Type B pancreatic cell (in vitro differentiated cells): Measurements from ENCODE around the gene TTC28. TPM values are rescaled to one million over a fixed set of nuclear protein-coding genes. Genes with fewer than 3 reads are reported as not detected.

Experiments
- DNase-seq: peaks from one replicate; pipeline ENCODE4 v3.0.0; 2021; ENCODE audit warnings: mixed read lengths; ENCODE audit not compliant: unreplicated experiment; ENCODE audit errors: extremely low spot score
- H3K27ac Mint-ChIP-seq: 2 replicates; pipeline ENCODE4 v1.8.0; 2021; ENCODE audit warnings: mild to moderate bottlenecking, mixed read lengths
- H3K27me3 Mint-ChIP-seq: 2 replicates; pipeline ENCODE4 v1.8.0; 2021; ENCODE audit warnings: mixed read lengths
- H3K36me3 Mint-ChIP-seq: 2 replicates; pipeline ENCODE4 v1.8.0; 2021; ENCODE audit warnings: mixed read lengths
- H3K4me1 Mint-ChIP-seq: one replicate; pipeline ENCODE4 v1.8.0; 2021; ENCODE audit warnings: mixed read lengths; ENCODE audit not compliant: unreplicated experiment
- H3K4me3 Mint-ChIP-seq: 2 replicates; pipeline ENCODE4 v1.8.0; 2021; ENCODE audit warnings: mild to moderate bottlenecking, mixed read lengths
- H3K9me3 Mint-ChIP-seq: 2 replicates; pipeline ENCODE4 v1.8.0; 2021; ENCODE audit warnings: mixed read lengths
- CTCF ChIP-seq: fragments of 200-600 bp; sonication (generic); conservative IDR thresholded peaks from 2 replicates; pipeline ENCODE4 v1.5.0; 2021; ENCODE audit warnings: antibody characterized with exemption, mild to moderate bottlenecking
- total RNA-seq: library from RNA; stranded (reverse); gene quantifications from 2 replicates; pipeline ENCODE4 v1.2.1, GENCODE V29; 2021; ENCODE audit warnings: low replicate concordance

Gene TTC28
- total RNA-seq, 1 donor from 2014 or later, result 59.2 TPM

GRCh38 chr22:27952091-27952490 lies 727.5 kb downstream of the TTC28 start:
- no peak overlapping the region for H3K4me3 Mint-ChIP-seq
- no peaks in the 10 kb centered on the region for H3K9me3 Mint-ChIP-seq
- no peak overlapping the region for H3K27ac Mint-ChIP-seq

GRCh38 chr22:27949421-27949820 lies 730.2 kb downstream of the TTC28 start:
- DNase-seq, result no peak
- Mint-ChIP-seq H3K27me3 (no peaks in the 10 kb centered on the region), H3K9me3 (no peaks in the 10 kb centered on the region), H3K4me1 (no peaks in the 10 kb centered on the region), H3K4me3 (no peak overlapping the region), H3K27ac (no peak overlapping the region), H3K36me3 (peaks cover 4% of the 10 kb centered on the region)
- no peak for TF ChIP-seq CTCF

More at GRCh38 chr22:27952091-27952490, 727.5 kb downstream of the TTC28 start:
- no peaks in the 10 kb centered on the region for H3K27me3 Mint-ChIP-seq
- no peak for TF ChIP-seq CTCF
- DNase-seq, result no peak
- H3K4me1 Mint-ChIP-seq, result no peaks in the 10 kb centered on the region
- H3K36me3 Mint-ChIP-seq, result peaks cover 4% of the 10 kb centered on the region

- Mint-ChIP-seq H3K27me3 (no peaks in the 10 kb centered on the region), H3K4me3 (no peak overlapping the region), H3K36me3 (peaks cover 4% of the 10 kb centered on the region), H3K27ac (no peak overlapping the region), H3K9me3 (no peaks in the 10 kb centered on the region), H3K4me1 (no peaks in the 10 kb centered on the region)
- DNase-seq, result no peak
- TF ChIP-seq CTCF, result no peak
Observed at GRCh38 chr22:27948569-27948968, 731.1 kb downstream of the TTC28 start.

GRCh38 chr22:27947448-27947847 lies 732.2 kb downstream of the TTC28 start:
- H3K9me3 Mint-ChIP-seq, result no peaks in the 10 kb centered on the region
- no peak for TF ChIP-seq CTCF
- no peaks in the 10 kb centered on the region for H3K27me3 Mint-ChIP-seq
- no peak for DNase-seq
- H3K4me1 Mint-ChIP-seq, result no peaks in the 10 kb centered on the region
- peaks cover 4% of the 10 kb centered on the region for H3K36me3 Mint-ChIP-seq
- no peak overlapping the region for H3K4me3 Mint-ChIP-seq
- H3K27ac Mint-ChIP-seq, result no peak overlapping the region

GRCh38 chr22:27941143-27941542 lies 738.5 kb downstream of the TTC28 start:
- Mint-ChIP-seq H3K27ac (no peak overlapping the region), H3K4me1 (no peaks in the 10 kb centered on the region), H3K36me3 (peaks cover 8% of the 10 kb centered on the region), H3K4me3 (no peak overlapping the region), H3K27me3 (no peaks in the 10 kb centered on the region), H3K9me3 (no peaks in the 10 kb centered on the region)
- DNase-seq, result no peak
- no peak for TF ChIP-seq CTCF

- TF ChIP-seq CTCF, result peak; percentile 16
- Mint-ChIP-seq H3K4me3 (no peak overlapping the region), H3K27ac (no peak overlapping the region), H3K4me1 (no peaks in the 10 kb centered on the region), H3K36me3 (peaks cover 8% of the 10 kb centered on the region), H3K27me3 (no peaks in the 10 kb centered on the region), H3K9me3 (no peaks in the 10 kb centered on the region)
- DNase-seq, result no peak
Observed at GRCh38 chr22:27937453-27937852, 742.2 kb downstream of the TTC28 start.
